Esophagus squamous epithelium (tissue), 5 donors: Measurements from ENCODE around the gene CCDC71L. TPM values are rescaled to one million over a fixed set of nuclear protein-coding genes. Genes with fewer than 3 reads are reported as not detected.

Experiments used
- DNase-seq: peaks from one replicate; lab custom pipeline; 2025; lab: John Stamatoyannopoulos, UW
- H3K27ac ChIP-seq, 4 donors: fragments of 200-600 bp; sonication (generic); one replicate each; pipeline ENCODE4 v1.5.1; 2016 to 2019; ENCODE audit warnings: mild to moderate bottlenecking in 1 of 4
- H3K27me3 ChIP-seq, 4 donors: fragments of 200-600 bp; sonication (generic); 1 replicate in 3 of 4; 2 replicates in 1 of 4; pipeline versions ENCODE4 v1.5.1 to v1.6.0; 2017 to 2021; ENCODE audit warnings: antibody characterized with exemption in 1 of 4
- H3K36me3 ChIP-seq, 3 donors: fragments of 200-600 bp; sonication (generic); one replicate each; pipeline ENCODE4 v1.5.1; 2016 to 2019
- H3K4me1 ChIP-seq, 3 donors: fragments of 200-600 bp; sonication (generic); one replicate each; pipeline ENCODE4 v1.5.1; 2017 to 2019
- H3K4me3 ChIP-seq, 4 donors: fragments of 200-600 bp; sonication (generic); 1 replicate in 3 of 4; 2 replicates in 1 of 4; pipeline ENCODE4 v1.5.1; 2016 to 2019; ENCODE audit warnings: mild to moderate bottlenecking in 2 of 4, moderate library complexity in 1 of 4
- H3K9me3 ChIP-seq, 3 donors: fragments of 200-600 bp; sonication (generic); one replicate each; pipeline ENCODE4 v1.5.1; 2016 to 2019
- POLR2A ChIP-seq, 4 donors: fragments of 450-650 bp; IDR thresholded peaks; one replicate each; pipeline ENCODE4 v1.6.1; 2017; ENCODE audit warnings: antibody characterized with exemption in 4 of 4, mild to moderate bottlenecking in 4 of 4, moderate library complexity in 3 of 4
- WGBS, 2 donors: methylation state at CpG; one replicate each; pipeline ENCODE4 v1.1.5; 2018; 5-methylcytosine and 5-hydroxymethylcytosine counted together
- intact Hi-C: fragments of 100-400 bp; cut with DNase I; formaldehyde crosslinking; loops from one replicate; pipeline ENCODE4 v1.15.0; 2022
- total RNA-seq, 4 donors: library from RNA; depleted of rRNA; stranded (reverse); fragments of >200 nt; gene quantifications; one replicate each; pipeline ENCODE4 v1.1.0, GENCODE V29; 2016
- TF ChIP-seq, protein P1 (sequence below), 6 experiments: fragments of 450-650 bp in 4 of 6; fragments of 200-600 bp in 2 of 6; sonication (generic) in 2 of 6; IDR thresholded peaks; one replicate each; pipeline ENCODE4 v1.5.1; 2016 to 2019; ENCODE audit warnings: antibody characterized with exemption in 6 of 6, mild to moderate bottlenecking in 4 of 6, moderate library complexity in 4 of 6
- donor health status: DM: yes; HTN: yes; CAD: no.

Gene CCDC71L
- total RNA-seq, 4 donors from 2014 or later = 3.3 to 19.5 (median 4.8) TPM

DNA sequence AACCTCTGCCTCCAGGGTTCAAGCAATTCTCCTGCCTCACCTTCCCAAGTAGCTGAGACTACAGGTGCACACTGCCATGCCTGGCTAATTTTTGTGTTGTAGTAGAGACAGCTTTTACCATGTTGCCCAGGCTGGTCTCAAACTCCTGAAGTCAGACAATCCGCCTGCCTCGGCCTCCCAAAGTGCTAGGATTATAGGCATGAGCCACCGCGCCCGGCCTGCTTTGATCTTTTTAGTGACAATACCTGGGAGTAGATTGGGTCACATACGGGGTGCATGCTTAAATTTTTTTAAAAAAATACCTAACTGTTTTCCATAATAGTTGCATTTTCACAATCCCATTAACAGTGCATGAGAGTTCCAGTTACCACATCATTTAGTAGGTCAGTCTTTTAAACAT is 47.7 kb downstream of the CCDC71L start:
- no peak for TF ChIP-seq POLR2A (IDR thresholded peaks at IDR 0.05)
- TF ChIP-seq, protein P1, sequence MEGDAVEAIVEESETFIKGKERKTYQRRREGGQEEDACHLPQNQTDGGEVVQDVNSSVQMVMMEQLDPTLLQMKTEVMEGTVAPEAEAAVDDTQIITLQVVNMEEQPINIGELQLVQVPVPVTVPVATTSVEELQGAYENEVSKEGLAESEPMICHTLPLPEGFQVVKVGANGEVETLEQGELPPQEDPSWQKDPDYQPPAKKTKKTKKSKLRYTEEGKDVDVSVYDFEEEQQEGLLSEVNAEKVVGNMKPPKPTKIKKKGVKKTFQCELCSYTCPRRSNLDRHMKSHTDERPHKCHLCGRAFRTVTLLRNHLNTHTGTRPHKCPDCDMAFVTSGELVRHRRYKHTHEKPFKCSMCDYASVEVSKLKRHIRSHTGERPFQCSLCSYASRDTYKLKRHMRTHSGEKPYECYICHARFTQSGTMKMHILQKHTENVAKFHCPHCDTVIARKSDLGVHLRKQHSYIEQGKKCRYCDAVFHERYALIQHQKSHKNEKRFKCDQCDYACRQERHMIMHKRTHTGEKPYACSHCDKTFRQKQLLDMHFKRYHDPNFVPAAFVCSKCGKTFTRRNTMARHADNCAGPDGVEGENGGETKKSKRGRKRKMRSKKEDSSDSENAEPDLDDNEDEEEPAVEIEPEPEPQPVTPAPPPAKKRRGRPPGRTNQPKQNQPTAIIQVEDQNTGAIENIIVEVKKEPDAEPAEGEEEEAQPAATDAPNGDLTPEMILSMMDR (IDR thresholded peaks at IDR 0.05) = no peak
- Histone ChIP-seq H3K4me1 (peaks cover 0 to 16% (median 0%) of the 10 kb centered on the region in 3 donors), H3K9me3 (no peaks in the 10 kb centered on the region), H3K27ac (no peak overlapping the region), H3K27me3 (no peaks in the 10 kb centered on the region), H3K4me3 (no peak overlapping the region), H3K36me3 (no peaks in the 10 kb centered on the region)
- no peak for DNase-seq
- WGBS, 2 donors = 91 to 95% methylated on average over 6 of the region's 6 CpGs
- intact Hi-C loops = no loop called here

DNA sequence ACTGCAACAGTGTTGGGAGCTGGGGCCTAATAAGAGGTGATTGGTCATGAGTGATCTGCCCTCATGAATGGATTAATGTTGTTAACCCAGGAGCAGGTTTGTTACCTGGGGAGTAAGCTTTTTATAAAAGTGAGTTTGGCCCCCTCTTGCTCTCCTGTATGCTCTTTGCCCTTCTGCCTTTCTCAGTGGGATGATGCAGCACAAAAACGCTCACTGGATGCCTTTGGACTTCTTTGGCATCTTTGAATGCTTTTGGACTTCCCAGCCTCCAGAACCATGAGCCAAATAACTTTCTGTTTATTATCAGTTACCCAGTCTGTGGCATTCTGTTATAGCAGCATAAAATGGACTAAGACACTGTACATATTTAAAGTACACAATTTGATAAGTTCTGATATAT is 48.5 kb downstream of the CCDC71L start:
- Histone ChIP-seq H3K4me1 (peaks cover 0 to 9% (median 0%) of the 10 kb centered on the region in 3 donors), H3K36me3 (no peaks in the 10 kb centered on the region), H3K27ac (no peak overlapping the region), H3K4me3 (no peak overlapping the region), H3K9me3 (no peaks in the 10 kb centered on the region), H3K27me3 (no peaks in the 10 kb centered on the region)
- WGBS, 2 donors = 75 to 82% methylated on average over 1 of the region's 1 CpG
- intact Hi-C loops = no loop called here
- TF ChIP-seq, protein P1 (IDR thresholded peaks at IDR 0.05) = no peak
- TF ChIP-seq POLR2A (IDR thresholded peaks at IDR 0.05) = no peak
- no peak for DNase-seq

DNA sequence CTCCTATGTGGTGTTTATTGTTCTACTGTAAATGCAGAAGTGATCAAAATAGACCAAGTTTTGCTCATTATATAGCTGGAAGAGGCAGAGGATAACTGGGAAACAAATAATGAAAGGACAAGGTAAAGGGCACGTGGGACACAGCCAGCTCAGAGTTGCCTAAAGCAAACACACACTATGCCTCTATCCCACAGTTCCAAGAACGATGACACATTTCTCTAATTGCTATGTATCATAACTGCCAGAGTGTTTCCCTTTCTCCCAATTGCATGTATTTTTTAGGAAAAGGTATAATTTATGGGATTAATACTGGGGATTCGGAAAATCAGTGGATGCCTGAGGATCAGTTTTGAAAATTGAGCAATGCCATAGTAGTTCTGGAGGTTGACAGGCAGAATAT is 49.0 kb downstream of the CCDC71L start:
- DNase-seq = no peak
- H3K27ac ChIP-seq = no peak overlapping the region
- H3K4me1 ChIP-seq = peaks cover 0 to 9% (median 0%) of the 10 kb centered on the region in 3 donors
- H3K36me3 ChIP-seq = no peaks in the 10 kb centered on the region
- TF ChIP-seq, protein P1 (IDR thresholded peaks at IDR 0.05) = no peak
- TF ChIP-seq POLR2A (IDR thresholded peaks at IDR 0.05) = no peak
- H3K9me3 ChIP-seq = no peaks in the 10 kb centered on the region
- 45 to 53% methylated on average over 3 of the region's 3 CpGs for WGBS, 2 donors
- no peak overlapping the region for H3K4me3 ChIP-seq
- no peaks in the 10 kb centered on the region for H3K27me3 ChIP-seq
- intact Hi-C loops = no loop called here

DNA sequence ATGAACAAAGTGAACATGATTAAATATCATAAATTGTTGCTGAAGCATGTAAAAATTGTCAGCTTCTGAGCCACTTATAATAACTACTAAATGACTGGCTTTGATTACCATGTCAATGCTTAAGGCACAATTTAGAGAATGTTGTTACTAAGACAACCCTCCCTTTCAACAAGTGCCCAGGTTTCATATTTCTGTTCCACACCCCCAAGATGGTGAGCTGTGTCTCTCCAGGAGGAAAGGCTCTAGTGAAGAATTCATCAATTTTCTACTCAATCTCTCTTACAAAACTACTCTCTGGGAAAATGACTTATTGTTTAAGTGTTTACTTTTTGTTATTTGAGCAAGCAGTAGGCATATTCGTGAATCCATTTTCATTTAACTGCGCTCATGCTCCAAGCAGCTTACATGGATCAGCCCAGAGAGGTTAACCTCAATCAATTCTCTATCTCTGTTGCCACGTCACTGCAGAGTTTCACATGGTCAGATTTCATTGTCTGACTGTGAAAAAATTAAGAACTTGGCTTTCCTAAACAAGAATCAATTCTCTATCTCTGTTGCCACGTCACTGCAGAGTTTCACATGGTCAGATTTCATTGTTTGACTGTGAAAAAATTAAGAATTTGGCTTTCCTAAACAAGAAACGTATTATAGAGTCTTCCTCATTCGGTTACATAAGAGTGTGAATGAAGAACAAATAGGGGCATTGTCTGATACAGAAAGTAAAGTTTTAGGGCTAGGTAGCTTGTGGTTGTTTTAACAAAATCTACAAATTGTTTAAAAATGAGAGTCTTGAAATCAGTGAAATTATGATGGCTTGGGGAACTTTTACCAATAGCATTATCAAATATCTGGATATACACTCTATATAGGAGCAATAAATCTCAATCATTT is 49.7 kb downstream of the CCDC71L start:
- Histone ChIP-seq H3K4me1 (peaks cover 0 to 9% (median 0%) of the 10 kb centered on the region in 3 donors), H3K9me3 (no peaks in the 10 kb centered on the region), H3K27ac (no peak overlapping the region), H3K4me3 (no peak overlapping the region), H3K27me3 (no peaks in the 10 kb centered on the region), H3K36me3 (no peaks in the 10 kb centered on the region)
- no peak for DNase-seq
- WGBS, 2 donors = 39 to 50% methylated on average over 6 of the region's 6 CpGs
- intact Hi-C loops = no loop called here
- no peak for TF ChIP-seq POLR2A (IDR thresholded peaks at IDR 0.05)
- TF ChIP-seq, protein P1 (IDR thresholded peaks at IDR 0.05) = no peak

DNA sequence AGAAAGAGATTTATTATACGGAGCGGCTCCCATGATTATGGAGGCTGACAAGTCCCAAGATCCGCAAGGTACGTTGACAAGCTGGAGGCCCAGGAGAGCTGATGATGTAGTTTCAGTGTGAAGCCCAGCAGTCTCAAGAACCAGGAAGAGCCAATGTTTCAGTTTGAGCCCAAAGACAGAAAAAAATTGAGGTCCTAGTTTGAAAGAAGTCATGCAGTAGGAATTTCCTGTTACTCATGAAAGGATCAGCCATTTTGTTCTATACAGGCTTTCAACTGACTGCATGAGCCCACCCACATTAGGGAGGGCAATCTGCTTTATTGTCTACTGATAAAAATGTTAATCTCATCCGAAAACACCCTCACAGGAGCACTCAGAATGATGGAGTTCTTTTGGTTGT is 51.5 kb downstream of the CCDC71L start:
- Histone ChIP-seq H3K27me3 (no peaks in the 10 kb centered on the region), H3K4me3 (no peak overlapping the region), H3K36me3 (no peaks in the 10 kb centered on the region), H3K9me3 (no peaks in the 10 kb centered on the region), H3K4me1 (peaks cover 0 to 5% (median 0%) of the 10 kb centered on the region in 3 donors), H3K27ac (no peak overlapping the region)
- no peak for TF ChIP-seq POLR2A (IDR thresholded peaks at IDR 0.05)
- TF ChIP-seq, protein P1 (IDR thresholded peaks at IDR 0.05) = no peak
- DNase-seq = no peak
- WGBS, 2 donors = 92 to 100% methylated on average over 5 of the region's 5 CpGs
- intact Hi-C loops = no loop called here
